Measurements from ENCODE around the gene IRF5. TPM values are rescaled to one million over a fixed set of nuclear protein-coding genes. Genes with fewer than 3 reads are reported as not detected.
"Not testable (repeated sequence)": the region's sequence is repeated elsewhere in the genome, so short reads cannot be mapped to it uniquely, and the experiment has no call there.

IRF5 gene
- total RNA-seq, 1 donor from 2014 or later, result 2.9 TPM

DNA sequence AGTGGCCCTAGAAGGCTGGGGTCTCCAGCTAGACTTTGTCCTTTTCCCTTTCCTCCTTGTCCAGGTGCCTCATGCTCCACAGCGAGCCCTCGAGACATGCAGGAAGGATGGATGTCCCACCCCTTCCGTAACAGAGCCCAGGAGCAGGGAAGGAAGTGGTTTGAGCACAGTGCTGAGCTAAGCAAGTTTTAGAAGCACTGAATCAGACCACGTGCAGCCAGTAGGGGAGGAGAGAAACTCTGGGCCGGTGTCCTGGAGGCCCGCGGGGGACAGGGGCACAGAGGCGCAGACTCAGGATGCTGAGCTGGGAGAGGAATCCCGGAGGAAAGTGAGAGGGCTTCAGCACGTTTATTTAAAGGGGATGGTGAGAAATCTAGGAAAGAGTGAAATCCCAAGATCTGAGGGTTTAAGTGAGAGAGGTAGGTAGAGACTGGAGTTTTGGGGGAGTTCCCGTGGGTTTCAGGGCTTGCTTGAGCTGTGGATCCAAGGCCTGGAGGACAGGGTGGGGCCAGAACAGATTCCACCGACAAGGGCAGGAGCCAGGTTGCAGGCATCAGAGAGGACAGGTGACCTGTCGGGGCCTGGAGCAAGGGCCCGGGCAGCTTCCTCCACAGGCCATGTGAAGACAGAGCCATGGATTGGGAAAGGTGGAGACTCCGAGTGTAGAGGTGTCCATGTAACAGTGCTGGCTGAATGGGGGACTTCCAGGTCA lies 4.4 kb upstream of the IRF5 start:
- peak; percentile 68 for ATAC-seq
- DNase-seq, result no peak
- intact Hi-C loops (cut with micrococcal nuclease), result no loop called here

GRCh38 chr7:128934361-128935341 lies 3.1 kb upstream of the IRF5 start:
- DNase-seq, result no peak
- peak; percentile 38 for ATAC-seq
- intact Hi-C loops (cut with micrococcal nuclease), result no loop called here

- DNase-seq, result no peak
- intact Hi-C loops (cut with micrococcal nuclease), result no loop called here
- ATAC-seq, result no peak
Measured at GRCh38 chr7:128935342-128935730, 2.4 kb upstream of the IRF5 start.

DNA sequence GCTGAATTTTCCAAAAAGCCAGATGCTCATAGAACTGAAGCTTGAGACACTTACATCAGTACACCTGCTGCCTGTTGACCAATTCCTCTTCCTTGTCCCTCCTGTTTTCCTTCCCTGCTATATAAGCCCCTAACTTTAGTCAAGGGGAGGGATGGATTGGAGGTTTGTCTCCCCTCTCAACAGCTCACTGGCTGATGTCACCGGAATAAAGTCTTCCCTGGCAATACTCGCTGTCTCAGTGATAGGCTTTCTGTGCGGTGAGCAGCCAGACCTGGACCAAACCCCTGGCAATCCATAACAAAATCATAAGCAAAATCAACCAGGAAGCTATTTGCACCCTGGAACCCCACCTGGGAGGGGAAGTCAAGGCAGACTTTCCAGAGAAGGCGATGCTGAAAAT lies 929 bp upstream of the IRF5 start:
- DNase-seq, result no peak
- ATAC-seq, result no peak
- intact Hi-C loops (cut with micrococcal nuclease), result no loop called here

GRCh38 chr7:128937271-128937646 lies 468 bp upstream of the IRF5 start:
- DNase-seq, result no peak
- intact Hi-C loops (cut with micrococcal nuclease), result no loop called here
- no peak for ATAC-seq

- intact Hi-C loops (cut with micrococcal nuclease), result no loop called here
- peak; percentile 59 for DNase-seq
- ATAC-seq, result peak; percentile 49
Measured at GRCh38 chr7:128938544-128939074, 882 bp downstream of the IRF5 start.

DNA sequence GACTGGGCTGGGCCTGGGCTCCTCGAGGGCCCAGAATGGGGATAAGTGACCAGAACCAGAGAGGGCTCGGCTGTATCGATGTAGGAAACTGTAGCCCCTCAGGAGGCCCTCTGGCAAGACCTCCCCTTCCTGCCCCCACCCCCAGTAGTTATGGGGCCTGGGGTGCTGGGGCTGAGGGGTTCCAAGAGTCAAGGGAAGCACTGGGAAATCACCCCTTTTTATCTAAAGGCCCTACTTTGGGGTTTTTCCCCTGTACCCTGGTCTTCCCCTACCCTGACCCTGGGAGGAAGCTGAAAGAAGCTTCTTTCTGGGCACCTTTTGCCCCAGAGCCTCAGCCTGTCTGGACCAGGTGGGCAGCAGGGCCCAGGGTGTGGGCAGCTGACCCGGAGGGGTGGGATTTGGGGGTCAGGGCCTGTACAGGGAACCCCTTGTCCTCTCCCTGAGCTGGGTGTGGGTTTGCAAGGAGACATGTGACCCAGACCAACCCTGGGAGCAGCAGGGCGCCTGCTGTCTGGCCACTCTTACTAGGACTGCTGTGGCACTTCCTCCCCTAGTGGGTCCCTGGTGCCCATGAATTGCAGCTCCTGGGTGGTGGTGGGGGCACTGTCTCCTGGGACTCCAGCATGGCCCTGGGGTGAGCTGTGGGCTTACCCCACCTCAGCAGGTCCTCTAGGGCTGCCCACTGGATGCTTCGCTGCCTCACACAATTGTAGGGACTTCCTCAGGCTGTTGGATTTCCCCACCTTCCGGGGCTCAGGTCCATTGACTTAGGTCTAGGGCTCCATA lies 1.5 kb downstream of the IRF5 start:
- intact Hi-C loops (cut with micrococcal nuclease), result no loop called here
- DNase-seq (no peak), ATAC-seq (peak; percentile 57)

- ATAC-seq, result peak; percentile 19
- intact Hi-C loops (cut with micrococcal nuclease), result no loop called here
- no peak for DNase-seq
Measured at GRCh38 chr7:128939861-128940410, 2.2 kb downstream of the IRF5 start.

DNA sequence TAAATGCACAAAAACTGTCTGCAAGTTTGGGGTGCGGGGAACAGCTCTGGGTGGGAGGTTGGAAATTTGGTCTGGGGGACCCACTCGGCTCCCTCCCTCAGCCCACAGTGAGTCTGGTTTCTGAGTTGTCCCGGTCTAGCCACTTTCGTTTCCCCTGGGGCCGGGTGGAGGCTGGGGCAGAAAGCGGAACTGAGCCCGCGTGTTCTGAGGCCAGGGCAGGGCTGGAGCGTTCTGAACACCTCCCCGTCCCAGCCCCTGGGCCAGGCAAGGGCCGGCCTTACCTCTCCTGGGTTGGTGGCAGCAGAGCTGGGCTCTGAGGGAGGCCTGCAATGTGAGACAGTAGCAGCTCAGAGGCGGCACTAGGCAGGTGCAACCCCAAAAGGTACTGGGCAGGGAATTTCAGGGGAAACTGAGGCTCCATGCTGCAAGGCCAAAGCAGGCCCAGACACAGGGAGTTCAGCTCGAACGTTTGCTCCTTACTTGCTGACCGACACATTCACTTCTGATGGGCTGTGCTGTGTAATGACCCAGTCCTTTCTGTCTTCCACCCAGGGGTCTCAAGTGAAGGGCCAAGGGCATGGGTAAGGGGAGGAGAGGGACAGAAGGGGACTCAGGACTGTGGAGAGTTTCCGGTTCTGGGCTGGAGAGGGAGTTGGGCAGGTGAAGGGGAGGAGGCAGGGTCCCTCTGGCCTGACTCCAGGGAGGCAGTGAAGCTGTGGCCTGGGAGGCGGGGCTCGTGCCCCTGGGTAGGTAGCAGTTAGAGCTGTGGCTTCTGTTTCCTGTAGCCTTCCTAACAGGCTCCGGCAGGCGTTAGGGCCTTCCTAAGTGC lies 3.0 kb downstream of the IRF5 start:
- intact Hi-C loops (cut with micrococcal nuclease), result no loop called here
- ATAC-seq (peak; percentile 73), DNase-seq (peak; percentile 65)

- ATAC-seq (no peak), DNase-seq (no peak)
- intact Hi-C loops (cut with micrococcal nuclease), result no loop called here
Measured at GRCh38 chr7:128941323-128941890, 3.7 kb downstream of the IRF5 start.

GRCh38 chr7:128941946-128942526 lies 4.3 kb downstream of the IRF5 start:
- ATAC-seq (no peak), DNase-seq (no peak)
- intact Hi-C loops (cut with micrococcal nuclease), result no loop called here

GRCh38 chr7:128943251-128943650 lies 5.5 kb downstream of the IRF5 start:
- DNase-seq; ATAC-seq; intact Hi-C loops (cut with micrococcal nuclease): not testable (repeated sequence)

DNA sequence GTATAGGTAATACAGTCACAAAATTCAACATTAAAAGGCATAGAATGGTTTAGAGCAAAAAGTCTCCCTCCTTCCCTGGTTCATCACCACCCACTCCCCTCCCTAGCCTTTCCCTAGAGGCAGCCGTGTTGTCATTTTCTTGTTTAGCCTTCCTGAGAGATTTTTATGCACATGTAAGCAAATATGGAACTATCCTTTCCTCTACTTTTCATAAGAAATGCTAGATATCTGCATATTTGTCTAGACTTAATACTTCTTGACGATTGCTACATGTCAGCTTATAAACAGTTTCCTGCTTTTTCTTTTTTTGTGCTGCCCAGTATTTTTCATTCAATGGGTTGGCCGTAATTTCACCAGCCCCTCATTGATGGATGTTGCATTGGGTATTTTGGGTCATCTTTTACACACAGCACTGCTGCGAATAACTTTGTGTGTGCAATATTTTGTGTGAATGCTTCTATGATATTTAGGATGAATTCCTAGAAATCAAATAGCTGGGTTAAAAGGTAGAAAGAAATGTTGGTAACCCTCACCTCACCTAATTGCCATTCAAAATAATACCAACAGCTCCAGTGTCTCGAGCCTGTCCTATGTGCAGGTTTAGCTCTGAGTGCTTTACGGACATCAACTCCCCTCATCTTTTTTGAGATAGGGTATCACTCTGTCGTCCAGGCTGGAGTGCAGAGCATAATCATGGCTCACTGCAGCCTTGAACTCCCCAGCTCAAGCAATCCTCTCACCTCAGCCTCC lies 6.9 kb downstream of the IRF5 start:
- DNase-seq (no peak), ATAC-seq (no peak)
- intact Hi-C loops (cut with micrococcal nuclease), result no loop called here

GRCh38 chr7:128945668-128946366 lies 8.1 kb downstream of the IRF5 start:
- ATAC-seq (no peak), DNase-seq (no peak)
- intact Hi-C loops (cut with micrococcal nuclease), result no loop called here

DNA sequence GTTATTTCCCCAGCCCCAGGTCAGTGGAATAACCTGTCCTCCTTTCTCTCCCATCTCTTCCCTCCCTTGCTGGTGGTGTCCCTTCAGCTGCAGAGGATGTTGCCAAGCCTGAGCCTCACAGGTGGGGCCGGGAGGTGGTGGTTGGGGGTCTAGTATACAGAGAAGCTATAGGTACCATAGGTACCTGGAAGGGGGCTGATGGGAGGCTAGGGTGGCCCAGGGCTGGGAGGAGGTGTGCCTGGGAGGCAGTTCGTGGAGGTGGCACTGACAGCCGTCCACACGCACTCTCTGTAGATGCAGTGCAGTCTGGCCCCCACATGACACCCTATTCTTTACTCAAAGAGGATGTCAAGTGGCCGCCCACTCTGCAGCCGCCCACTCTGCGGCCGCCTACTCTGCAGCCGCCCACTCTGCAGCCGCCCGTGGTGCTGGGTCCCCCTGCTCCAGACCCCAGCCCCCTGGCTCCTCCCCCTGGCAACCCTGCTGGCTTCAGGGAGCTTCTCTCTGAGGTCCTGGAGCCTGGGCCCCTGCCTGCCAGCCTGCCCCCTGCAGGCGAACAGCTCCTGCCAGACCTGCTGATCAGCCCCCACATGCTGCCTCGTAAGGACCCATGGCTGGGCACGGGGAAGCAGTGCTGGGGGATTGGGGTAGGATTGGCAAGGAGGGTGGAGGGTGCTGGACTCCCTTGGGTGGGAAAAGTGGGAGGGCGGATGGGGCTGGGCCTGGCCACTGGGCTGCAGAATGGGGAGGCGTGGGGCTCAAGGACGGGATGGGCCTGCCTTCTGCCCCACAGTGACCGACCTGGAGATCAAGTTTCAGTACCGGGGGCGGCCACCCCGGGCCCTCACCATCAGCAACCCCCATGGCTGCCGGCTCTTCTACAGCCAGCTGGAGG lies 9.5 kb downstream of the IRF5 start:
- DNase-seq, result no peak
- ATAC-seq, result no peak
- intact Hi-C loops (cut with micrococcal nuclease), result no loop called here

Measured in left ventricle myocardium superior (tissue), 1 donor.